ENCODE results near the gene AXIN1.
A peak's percentile ranks its signal among the peaks of the same experiment; 100 is the strongest.
"Not testable (repeated sequence)": the region's sequence is repeated elsewhere in the genome, so short reads cannot be mapped to it uniquely, and the experiment has no call there.

The AXIN1 gene

DNA sequence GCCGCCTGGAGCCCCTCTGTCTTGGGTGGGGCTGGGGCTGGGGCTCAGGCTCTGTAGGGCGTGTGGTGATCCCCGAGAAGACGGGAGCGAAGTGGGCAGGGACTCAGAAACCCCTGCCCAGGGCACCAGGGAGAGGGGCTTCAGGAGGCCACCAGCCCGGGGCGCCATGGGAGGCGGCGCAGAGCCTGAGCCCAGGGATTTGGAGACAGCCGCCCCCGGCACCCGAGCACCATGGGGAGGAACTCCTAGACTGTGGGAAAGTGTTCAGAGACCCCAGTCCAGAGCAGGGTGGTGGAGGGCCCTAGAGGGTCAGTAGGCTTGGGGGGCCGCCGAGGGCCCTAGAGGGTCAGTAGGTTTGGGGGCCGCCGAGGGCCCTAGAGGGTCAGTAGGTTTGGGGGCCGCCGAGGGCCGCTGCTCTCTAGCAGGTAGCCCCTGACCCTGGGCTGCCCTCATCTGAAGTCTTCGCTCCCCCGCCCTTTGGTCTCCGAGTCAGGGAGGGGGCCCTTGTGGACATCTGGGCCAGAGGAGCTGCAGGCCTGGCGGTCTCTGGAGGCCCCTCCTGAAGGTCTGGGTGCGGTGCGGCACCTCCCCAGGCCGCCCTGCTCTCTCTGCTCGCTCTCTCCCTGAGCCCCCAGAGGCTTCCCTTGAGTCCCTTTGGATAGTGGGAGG lies 71.4 kb downstream of the AXIN1 start:
- no peak for DNase-seq

DNA sequence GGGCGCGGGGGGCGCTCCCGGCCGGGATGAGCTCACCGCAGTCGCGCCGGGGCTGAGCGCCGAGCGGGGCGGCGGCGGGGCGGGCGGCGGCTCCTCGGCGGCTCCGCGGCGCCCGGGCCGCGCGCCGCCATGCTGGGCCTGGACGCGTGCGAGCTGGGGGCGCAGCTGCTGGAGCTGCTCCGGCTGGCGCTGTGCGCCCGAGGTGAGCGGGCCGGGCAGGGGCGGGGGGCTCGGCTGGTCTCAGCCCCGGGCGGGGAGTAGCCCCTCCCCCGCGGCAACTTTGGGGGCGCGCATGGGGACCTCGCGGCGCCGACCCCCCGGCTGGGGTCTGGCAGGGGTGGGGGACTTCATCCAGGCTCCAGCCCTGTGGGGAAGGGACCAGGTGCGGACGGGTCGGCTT lies 72.0 kb downstream of the AXIN1 start, which contains the start of gene ARHGDIG:
TSS of gene ARHGDIG (plus strand) at position 40 of the 400 bp plus-strand sequence. CDS start at position 130, 90 bp downstream.
- no peak for DNase-seq

DNA sequence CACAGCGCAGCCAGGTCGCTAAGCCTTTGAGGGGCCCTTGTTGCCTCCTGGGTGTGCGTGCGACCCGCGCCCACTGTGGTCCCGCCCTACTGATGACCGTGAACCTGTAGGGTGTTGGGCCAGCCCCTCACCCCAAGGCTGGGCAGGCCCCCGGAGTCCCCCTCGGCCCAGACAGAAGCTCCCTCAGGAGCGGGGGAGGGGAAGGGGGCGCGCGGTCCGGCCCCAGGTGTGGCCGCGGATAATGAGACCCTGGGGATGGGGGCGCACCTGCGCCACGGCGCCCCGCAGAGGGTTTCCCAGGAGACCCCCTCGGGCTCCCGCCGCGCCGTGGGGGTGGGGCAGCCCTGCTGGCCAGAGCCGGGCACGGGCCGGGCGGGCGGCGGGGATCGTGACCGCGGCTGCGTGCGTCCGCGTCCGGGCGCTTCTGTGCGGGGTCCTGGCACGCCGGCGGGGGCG lies 72.5 kb downstream of the AXIN1 start:
- no peak for DNase-seq

DNA sequence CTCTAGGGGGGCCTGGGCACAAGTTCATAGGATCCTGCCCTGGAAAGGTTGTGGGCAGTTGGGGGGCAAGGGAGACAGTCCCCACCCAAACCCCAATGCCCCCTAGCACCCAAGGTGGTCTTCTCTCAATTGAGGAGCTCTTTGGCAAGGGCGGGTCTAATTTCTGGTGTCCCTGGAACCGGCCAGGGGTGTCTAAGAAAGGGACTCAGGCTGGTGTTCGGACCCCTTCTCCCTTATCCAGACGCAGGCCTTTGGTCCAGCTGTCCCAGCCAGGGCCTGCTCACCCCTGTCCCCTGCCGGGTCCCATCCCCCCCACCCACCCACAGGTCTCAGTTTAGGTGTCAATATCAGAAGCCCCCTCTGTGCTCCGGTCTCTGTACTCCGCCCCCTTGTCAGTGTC lies 73.0 kb downstream of the AXIN1 start:
- no peak for DNase-seq

DNA sequence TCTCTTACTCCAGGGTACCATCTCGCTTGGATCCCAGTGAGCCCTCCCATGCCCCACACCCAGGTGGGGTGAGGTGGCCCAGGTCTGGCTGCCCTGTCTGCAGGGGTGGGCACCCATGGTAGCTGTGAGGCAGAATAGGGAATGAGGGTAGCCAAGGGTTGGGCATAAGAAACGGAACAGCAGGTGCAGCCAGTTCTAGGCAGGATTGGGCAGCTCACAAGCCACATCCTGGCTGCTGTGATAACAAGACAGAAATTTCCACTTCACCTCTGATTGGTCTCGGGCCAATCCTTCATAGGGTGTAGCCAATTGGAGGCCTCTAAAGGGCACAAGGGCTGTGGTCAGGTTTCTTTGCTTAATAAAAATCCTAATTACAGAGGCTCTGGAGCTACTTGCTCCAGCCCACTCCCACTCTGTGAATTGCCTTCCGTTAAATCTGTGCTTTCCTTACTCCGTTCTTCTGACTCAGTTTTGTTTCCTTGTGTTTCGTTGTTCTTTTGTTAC lies 73.6 kb downstream of the AXIN1 start:
- DNase-seq, result peak; percentile 54

DNA sequence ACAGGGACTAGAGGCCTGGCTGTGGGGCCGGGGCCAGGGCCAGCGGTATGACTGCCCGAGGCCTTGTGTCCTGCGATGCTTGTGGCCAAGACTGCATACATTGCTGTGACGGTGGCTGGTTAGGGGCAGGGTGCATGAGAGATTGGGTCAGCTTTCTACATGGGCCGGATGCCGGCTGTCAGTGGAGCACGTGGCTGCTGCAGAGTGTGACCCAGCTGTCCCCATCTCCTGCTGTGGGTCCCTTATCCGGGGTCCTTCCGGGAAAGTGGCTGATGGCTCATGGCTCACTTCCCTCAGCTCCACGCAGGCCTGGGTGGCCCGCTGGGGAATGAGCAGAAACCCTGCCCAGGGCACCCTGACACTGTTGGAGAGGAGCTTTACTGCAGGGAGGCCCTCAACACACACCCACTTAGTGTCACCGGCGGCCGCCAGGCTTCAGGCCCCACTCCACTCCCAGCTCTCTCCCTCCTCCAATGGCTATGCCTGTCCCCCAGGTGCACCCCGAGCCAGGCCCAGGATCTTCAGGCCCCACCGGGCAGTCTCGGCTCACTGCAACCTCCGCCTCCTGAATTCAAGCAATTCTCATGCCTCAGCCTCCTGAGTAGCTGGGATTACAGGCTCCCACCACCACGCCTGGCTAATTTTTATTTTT lies 76.0 kb downstream of the AXIN1 start:
- no peak for DNase-seq

DNA sequence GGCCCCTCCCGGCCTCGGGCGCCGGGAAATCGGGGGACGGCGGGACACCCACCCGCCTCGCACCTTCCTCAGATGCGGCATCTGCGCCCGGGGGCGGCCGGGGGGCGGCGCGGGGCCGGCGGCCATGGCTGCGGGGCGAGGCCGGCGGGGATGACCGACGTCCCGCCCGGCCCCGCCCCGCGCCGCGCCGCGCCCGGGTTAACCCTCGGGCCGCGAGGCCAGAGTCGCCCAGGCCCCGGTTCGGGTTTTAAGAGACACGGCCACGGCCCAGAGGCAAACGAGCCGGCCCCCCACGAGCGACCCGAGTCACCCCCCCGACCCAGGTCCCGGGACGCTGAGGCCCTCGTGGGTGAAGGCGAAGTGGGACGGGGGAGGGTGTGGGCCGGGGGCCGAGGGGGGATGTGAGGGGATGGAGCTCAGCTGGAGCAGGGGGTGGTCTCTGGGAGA lies 76.7 kb downstream of the AXIN1 start, which contains the start of gene RGS11:
TSS of gene RGS11 (minus strand) at position 159 of the 447 bp plus-strand sequence. CDS start at position 126, 33 bp downstream.
- no peak for DNase-seq

DNA sequence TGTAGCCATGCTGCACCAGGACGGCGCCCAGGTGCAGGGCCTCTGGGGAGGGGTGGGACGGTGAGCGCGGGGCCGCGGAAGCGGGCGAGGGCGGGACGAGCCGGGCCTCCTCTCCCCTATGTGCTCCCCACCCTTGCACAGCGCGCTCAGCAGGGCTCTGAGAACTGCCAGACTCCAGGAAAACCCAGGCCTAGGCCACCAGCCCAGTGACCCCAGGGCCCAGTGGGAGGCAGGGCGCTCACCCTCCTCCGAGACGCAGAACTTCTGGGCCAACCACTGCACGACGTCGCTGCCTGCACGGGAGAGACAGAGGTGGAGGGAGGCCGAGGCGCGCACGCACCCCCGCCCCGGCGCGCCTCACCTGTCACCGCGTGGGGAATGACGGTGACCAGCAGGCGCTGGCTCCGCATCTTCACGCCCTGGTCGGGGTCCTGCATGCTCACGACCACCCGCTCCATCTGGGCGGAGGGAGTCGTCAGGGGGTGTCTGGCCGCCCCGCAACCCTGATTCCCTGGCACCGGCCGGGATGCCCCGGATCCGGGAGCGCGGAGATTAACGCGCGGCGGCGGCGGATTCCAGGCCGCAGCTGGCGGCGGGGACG lies 77.4 kb downstream of the AXIN1 start:
- no peak for DNase-seq

DNA sequence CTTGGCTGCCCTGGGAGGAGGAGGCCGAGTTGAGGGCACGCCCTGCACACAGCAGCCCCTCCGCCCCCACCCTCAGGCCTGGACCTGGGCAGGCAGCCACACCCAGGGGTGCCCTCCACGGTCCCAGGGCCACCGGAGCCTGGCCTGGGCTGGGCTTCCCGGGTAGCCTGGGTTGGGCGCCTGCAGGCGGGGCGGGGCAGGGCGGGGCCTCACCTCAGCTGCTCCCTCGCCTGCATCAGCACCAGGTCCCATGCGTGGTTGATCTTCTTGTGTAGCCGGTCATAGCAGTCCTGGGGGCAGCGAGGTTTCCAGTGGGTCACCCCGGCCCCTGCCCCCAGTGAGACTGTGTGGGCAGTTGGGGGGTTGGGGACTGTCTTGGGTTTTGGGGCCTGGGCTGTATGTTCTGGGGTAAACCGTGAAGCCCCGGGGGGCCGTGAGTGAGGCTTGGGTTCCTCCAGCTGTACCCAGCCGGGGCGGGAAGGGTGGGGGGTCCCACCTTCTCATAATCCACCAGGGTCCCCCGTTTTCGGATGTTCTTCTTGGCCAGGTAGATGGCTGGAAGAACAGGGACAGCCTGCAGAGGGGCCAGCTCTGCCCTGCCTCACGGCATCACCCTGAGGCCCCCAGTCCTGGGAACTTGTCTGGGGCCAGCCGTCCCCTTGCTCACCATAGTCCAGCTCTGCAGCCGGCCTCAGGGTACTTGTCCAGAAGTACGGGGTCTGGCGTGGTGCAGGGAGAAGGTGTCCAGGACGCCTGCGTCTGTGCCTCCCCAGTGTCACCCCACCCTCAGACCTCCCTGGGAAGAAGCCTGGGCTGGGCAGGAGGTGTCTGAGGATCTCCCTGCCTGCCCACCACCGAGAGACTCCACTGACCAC lies 78.7 kb downstream of the AXIN1 start:
- no peak for DNase-seq

DNA sequence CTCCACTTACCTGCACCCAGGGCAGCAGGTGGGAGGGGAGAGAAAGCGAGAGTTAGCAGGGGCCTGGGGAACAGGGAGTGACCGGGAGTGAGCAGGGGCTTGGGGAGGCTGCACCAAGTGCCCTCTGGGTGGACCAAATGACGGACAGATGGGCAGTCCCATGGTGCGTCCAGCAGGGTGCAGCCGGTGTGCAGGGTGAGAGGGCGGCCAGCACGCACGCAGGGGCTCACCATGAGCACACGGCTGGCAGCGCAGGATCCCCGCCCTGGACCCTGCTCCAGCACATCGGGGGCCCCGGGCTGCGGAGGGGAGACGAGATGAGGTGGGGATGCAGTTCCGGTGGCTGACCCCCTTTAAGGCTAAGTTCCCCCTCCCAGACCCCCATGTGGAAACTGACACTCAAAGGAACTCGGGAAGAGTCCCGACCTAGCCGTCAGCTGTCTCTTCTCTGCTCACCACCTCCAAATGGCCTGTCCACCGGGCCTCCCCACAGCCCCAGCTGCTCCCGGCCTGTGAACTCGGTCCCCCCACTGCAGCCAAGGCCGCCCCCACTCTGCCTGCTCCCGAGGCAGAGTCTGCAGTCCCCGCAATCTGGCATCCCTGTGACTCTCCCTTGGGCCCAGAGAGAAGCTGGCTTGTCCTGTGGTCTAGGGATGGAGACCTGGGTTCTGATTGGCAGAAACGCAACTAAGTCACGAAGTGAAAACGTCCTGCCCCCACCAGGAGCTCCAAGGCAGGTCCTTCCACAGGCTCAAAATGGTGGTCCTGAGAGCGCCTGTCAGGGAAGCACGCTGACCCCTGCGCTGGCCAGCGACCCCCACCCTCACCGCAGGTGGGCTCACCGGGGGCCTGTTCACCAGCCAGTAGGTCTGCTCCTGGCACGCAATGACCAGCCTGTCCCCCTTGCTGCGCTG lies 79.6 kb downstream of the AXIN1 start:
- no peak for DNase-seq

DNA sequence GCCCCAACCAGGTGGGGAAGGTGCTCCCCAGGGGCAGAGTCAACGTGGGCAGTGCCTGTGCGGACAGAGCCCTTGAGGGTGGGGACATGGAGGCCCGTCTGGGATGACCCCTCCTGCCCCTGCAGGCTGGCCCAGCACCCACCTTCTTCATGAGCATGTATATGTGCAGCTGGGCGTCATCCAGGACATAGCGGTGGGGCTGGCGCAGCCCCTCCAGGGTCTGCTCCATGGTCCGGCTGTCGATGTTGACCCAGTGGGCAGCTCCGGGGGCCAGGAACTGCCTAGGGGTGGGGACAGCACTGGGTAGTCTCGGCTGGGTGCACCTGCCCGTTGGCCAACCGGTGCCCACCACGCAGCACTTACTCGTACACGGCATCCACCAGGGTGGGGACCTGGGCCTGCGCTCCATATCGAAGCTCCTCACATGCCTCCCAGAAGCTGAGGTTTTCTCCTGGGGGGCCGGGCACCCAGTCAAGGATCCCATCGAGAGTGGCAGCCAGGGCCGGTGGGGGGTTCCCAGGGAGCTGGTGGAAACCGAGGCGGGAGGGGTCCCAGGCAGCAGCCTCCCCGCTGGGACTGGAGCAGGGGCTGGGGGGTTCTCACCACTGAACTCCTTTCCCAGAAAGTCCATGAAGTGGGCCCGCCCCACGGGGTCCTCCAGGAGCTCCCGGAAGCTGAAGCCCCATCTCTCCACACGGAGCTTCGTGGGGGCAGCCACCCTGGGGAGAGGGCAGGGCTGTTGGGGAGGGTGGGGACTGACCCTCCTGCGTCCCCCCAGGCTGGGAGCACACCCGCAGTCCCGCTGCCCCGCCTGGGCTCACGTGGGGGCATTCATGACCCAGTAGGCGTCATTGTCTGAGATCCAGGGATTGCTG lies 81.9 kb downstream of the AXIN1 start:
- no peak for DNase-seq

DNA sequence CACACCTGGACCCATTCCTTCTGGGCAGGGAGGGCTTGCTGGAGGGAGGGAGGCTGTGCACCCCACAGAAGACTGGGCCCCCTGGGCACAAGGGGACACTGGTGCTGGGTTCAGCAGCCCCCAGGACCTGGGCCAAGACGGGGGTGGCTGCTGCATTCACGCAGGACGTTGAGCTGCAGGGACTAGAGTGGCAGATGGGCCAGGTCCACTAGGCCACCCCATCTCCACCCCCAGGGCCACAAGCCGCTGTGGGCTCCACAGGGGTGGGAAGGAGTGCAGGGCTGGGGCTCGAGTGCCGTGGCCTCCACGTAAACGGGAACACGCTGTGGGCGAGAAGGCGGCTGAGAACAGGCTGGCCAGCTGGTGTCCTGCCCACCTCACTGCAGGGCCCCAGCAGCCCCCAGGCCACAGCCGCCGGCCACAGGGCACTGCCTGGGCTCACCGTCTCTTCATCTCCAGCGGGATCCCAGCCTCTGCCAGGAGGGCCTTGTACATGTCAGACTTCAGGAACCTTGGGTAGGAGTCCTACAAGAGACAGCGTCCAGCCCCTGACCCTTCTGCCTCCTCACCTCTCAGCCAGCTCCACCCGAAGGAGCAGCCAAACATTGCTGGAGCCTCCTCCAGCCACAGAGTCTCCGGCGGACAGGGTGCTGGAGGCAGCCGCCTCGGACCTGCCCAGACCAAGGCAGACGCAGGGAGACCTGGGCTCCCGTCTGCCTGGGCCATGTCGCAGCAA lies 83.3 kb downstream of the AXIN1 start:
- DNase-seq, result no peak

DNA sequence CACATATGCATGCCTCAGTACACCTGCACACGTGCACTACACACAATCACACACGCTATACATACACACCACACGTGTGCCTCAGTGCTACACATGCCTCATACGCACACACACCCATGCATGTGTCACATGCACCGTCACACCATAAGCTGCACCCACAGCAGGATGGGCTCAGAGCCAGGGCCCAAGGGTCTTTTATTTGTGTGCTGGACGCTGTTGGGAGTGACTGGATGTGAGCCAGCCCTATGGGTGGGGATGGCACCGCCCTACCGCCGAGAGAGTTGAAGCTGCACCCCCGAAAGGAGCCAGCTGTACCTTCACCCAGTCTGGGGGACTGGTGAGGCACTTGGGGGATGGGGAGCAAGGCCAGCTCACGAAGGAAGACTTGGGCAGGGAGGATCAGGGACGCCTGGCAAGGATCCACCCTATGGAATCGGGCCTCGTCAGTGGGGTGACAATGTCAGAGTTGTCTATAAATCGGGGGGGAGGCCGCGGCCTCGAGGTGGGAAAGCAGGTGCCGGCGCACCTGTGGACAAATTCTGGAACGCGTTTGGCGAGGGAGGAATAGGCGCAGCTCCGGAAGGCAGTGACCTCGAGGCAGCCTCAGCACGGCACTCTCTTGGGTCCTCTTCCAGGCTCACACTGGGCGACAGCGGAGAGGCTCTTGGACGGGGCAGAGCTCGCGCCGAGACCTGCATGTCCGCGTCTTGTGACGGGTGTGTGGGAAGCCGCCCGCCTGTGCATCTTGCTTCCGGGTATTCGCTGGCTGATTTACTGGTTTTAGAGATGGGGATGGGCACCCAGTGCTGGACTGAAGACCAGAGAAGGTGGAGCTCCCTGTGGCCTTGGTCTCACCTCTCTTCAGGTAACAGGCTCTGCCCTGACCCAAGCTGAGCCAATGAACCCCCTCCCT lies 84.1 kb downstream of the AXIN1 start:
- no peak for DNase-seq

DNA sequence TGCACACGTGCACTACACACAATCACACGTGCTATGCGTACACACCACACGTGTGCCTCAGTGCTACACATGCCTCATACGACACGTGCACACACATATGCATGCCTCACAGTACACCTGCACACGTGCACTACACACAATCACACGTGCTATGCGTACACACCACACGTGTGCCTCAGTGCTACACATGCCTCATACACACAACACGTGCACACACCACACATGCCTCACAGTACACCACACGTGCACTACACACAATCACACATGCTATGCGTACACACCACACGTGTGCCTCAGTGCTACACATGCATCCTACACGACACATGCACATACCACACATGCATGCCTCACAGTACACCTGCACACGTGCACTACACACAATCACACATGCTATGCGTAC lies 85.0 kb downstream of the AXIN1 start:
- not testable (repeated sequence) for DNase-seq

DNA sequence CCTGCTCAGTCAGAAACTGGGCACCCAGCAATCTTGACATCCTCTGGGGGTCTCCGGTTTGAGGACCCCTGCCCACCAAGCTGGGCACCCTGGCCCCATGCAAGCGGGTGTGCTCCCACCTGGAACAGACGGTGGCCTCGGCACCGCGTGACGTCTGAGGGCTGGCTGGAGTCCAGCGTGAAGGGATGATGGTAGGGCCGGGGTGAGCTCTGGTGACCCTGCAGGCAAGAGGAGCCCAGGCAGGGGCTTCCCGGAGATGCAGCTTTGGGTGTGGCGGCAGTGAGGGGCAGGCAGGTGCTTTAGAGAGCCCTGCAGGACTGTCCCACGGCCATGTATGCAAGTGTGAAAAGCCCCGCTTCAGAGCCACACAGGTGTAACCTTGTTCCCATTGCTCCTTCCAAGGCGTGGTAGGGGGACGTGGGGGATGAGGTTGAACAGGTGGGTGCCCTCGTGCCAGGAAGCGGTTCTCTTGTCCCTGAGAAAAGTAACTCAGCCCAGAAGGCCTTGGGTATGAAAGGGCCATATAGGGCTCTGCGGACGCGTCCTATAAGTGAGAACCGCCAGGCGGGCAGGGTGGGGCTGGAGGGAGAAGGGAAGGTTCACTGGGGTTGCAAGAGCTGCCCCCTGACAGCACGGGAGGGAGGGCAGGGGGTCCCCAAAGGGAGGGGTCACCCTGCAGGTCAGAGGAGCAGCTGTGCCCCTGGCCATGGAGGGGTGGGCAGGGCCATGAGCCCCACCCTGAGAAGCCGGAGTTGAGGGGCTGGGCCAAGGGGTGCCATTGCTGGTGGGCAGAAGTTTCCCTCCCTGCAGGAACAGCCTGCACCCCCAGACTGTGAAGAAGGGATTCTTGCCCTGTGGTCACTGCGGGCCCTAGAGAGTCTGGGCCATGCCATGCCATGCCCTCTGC lies 86.0 kb downstream of the AXIN1 start:
- no peak for DNase-seq

DNA sequence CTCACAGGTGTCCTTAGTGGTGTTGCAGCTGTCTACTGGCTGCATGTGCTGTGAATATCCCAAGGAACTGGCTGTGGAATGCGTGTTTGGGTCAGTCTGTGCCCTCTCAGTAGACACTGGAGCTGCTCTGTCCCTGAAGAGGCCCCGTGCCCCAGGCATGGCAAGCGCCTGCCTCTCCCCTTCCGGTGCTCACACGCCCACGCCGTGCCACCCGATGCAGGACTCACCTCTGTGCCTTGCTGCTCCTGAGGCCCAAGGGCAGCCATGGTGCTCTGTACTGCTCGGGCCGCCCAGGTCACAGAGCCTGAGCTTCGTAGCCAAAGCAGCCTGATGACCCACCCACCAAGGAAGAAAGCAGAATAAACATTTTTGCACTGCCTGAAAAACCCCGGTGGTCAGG lies 86.8 kb downstream of the AXIN1 start:
- no peak for DNase-seq

DNA sequence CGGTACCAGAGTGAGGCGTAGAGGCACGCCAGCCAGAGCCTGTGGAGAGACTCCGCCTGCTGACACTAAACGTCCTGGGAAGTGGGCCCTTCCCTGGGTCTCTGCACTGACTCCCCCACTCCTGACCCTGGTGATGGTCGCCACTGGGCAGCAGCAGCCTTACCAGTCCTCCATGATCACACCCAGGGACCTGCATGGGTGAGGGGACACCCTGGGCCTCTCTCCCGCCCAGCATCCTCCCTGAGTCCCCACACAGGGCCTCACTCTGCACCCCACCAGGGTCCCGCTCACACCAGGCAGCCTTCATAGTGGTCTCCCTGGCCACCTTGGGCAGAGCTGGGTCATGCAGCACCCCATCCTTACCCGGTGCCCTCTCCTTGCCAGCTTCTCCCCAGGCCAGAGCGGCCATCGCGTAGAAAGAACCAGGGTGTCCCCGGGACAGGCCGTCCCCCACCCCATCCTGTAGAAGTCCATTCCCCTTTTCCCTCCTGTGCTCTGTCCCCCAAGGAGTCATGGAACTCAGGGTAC lies 87.5 kb downstream of the AXIN1 start:
- no peak for DNase-seq
